ENCODE measurements around the gene HADH.

The HADH gene

GRCh38 chr4:108029731-108030130, 40.0 kb downstream of the HADH start:
- peaks cover 69% of the 10 kb centered on the region for H3K36me3 ChIP-seq (ENCODE audit: insufficient read depth, low read length)
- TF ChIP-seq CTCF (IDR thresholded peaks at IDR 0.05; ENCODE audit: low read length): no peak
- TF ChIP-seq EZH2 (IDR thresholded peaks at IDR 0.05; ENCODE audit: borderline replicate concordance, low read length): no peak
- no peaks in the 10 kb centered on the region for H3K9me3 ChIP-seq (ENCODE audit: low read length)
- H3K4me3 ChIP-seq (ENCODE audit: low read depth, low read length, poor library complexity, severe bottlenecking): no peak overlapping the region
- no peaks in the 10 kb centered on the region for H3K79me2 ChIP-seq (ENCODE audit: insufficient read depth, low read length)
- no peak overlapping the region for H2AFZ ChIP-seq (ENCODE audit: low read length)
- peak overlapping the region; percentile 24; the same call in 1 of the 2 replicates for H3K9ac ChIP-seq (ENCODE audit: low read length)
- no peaks in the 10 kb centered on the region for H3F3A ChIP-seq (ENCODE audit: insufficient read depth, low read length)
- no peaks in the 10 kb centered on the region for H3K27me3 ChIP-seq (ENCODE audit: insufficient read depth, low read length)
- H3K4me1 ChIP-seq (ENCODE audit: insufficient read depth, low read length, severe bottlenecking): peaks cover 61% of the 10 kb centered on the region
- peak overlapping the region; percentile 5; the same call in 1 of the 2 replicates for H3K4me2 ChIP-seq (ENCODE audit: low read length)
- peak overlapping the region; percentile 99 for H3K27ac ChIP-seq (ENCODE audit: low read depth, low read length, poor library complexity, severe bottlenecking)
- no peaks in the 10 kb centered on the region for H4K20me1 ChIP-seq (ENCODE audit: insufficient read depth, low read length)
- H3K9me2 ChIP-seq (ENCODE audit: low read depth, low read length): no peaks in the 10 kb centered on the region

DNA sequence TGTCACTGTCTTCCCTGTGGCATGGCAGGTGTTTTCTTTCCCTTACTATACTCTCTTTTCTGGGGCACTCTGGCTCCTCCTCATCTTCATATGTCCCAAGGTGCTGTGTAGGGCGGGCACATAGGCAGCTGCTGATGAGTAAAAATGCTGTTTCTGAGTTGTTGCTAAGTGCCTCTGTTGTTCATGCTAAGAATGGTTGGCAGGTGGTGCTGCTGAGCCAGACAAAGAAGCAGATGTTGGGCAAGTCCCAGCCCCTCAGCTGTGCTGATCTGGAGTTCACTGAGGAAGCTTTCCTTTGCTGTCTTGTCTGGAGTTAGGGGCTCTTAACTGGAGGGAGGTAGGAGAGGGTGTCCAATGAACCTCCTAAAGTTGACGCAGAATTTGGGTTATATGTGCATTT, 40.6 kb downstream of the HADH start:
- no peaks in the 10 kb centered on the region for H3K9me2 ChIP-seq (ENCODE audit: low read depth, low read length)
- H3K79me2 ChIP-seq (ENCODE audit: insufficient read depth, low read length): no peaks in the 10 kb centered on the region
- H3K4me1 ChIP-seq (ENCODE audit: insufficient read depth, low read length, severe bottlenecking): peaks cover 67% of the 10 kb centered on the region
- no peak overlapping the region; the same call in 1 of the 2 replicates for H3K4me2 ChIP-seq (ENCODE audit: low read length)
- H2AFZ ChIP-seq (ENCODE audit: low read length): no peak overlapping the region
- H3K27ac ChIP-seq (ENCODE audit: low read depth, low read length, poor library complexity, severe bottlenecking): peak overlapping the region; percentile 99
- no peak overlapping the region for H3K4me3 ChIP-seq (ENCODE audit: low read depth, low read length, poor library complexity, severe bottlenecking)
- H3K36me3 ChIP-seq (ENCODE audit: insufficient read depth, low read length): peaks cover 63% of the 10 kb centered on the region
- H3K9me3 ChIP-seq (ENCODE audit: low read length): no peaks in the 10 kb centered on the region
- H3K9ac ChIP-seq (ENCODE audit: low read length): peak overlapping the region; percentile 35; the same call in 1 of the 2 replicates
- no peaks in the 10 kb centered on the region for H4K20me1 ChIP-seq (ENCODE audit: insufficient read depth, low read length)
- H3K27me3 ChIP-seq (ENCODE audit: insufficient read depth, low read length): no peaks in the 10 kb centered on the region
- peaks cover 1% of the 10 kb centered on the region; the same call in 1 of the 2 replicates for H3F3A ChIP-seq (ENCODE audit: insufficient read depth, low read length)
- peak; percentile 86 for TF ChIP-seq CTCF (IDR thresholded peaks at IDR 0.05; ENCODE audit: low read length)
- TF ChIP-seq EZH2 (IDR thresholded peaks at IDR 0.05; ENCODE audit: borderline replicate concordance, low read length): no peak

- H3F3A ChIP-seq (ENCODE audit: insufficient read depth, low read length): peaks cover 4% of the 10 kb centered on the region; the same call in 1 of the 2 replicates
- TF ChIP-seq EZH2 (IDR thresholded peaks at IDR 0.05; ENCODE audit: borderline replicate concordance, low read length): no peak
- no peak for TF ChIP-seq CTCF (IDR thresholded peaks at IDR 0.05; ENCODE audit: low read length)
- no peak overlapping the region for H2AFZ ChIP-seq (ENCODE audit: low read length)
- no peaks in the 10 kb centered on the region for H4K20me1 ChIP-seq (ENCODE audit: insufficient read depth, low read length)
- H3K4me2 ChIP-seq (ENCODE audit: low read length): no peak overlapping the region
- H3K27me3 ChIP-seq (ENCODE audit: insufficient read depth, low read length): no peaks in the 10 kb centered on the region
- H3K79me2 ChIP-seq (ENCODE audit: insufficient read depth, low read length): no peaks in the 10 kb centered on the region
- H3K36me3 ChIP-seq (ENCODE audit: insufficient read depth, low read length): peaks cover 62% of the 10 kb centered on the region
- H3K9me3 ChIP-seq (ENCODE audit: low read length): no peaks in the 10 kb centered on the region
- H3K27ac ChIP-seq (ENCODE audit: low read depth, low read length, poor library complexity, severe bottlenecking): peak overlapping the region; percentile 99
- H3K9ac ChIP-seq (ENCODE audit: low read length): no peak overlapping the region
- no peaks in the 10 kb centered on the region for H3K9me2 ChIP-seq (ENCODE audit: low read depth, low read length)
- no peak overlapping the region for H3K4me3 ChIP-seq (ENCODE audit: low read depth, low read length, poor library complexity, severe bottlenecking)
- H3K4me1 ChIP-seq (ENCODE audit: insufficient read depth, low read length, severe bottlenecking): peaks cover 79% of the 10 kb centered on the region
Observed at GRCh38 chr4:108031427-108032083, 41.9 kb downstream of the HADH start.
